Stimulated activated CD4-positive, alpha-beta T cell treated with anti-CD3 and anti-CD28 coated beads, TNF-alpha, amount 100 ng/mL, for 24 hours (primary cell): ENCODE results near the gene TOM1L2.
"Not testable (repeated sequence)": the region's sequence is repeated elsewhere in the genome, so short reads cannot be mapped to it uniquely, and the experiment has no call there.

Source experiments
- DNase-seq, 3 experiments: peaks; one replicate each; pipeline ENCODE4 v3.0.0-alpha.2; 2020; ENCODE audit warnings: low read depth in 3 of 3

Gene TOM1L2

GRCh38 chr17:17972126-17972951 is at the start of gene TOM1L2, which contains the start of gene DRC3:
TSS of gene TOM1L2 (minus strand) at chr17:17972400. CDS start at chr17:17972313, 87 bp downstream.
TSS of gene DRC3 (plus strand) at chr17:17972862. CDS start at chr17:17977599, 4,737 bp downstream.
- DNase-seq, result peak; percentile 100

- DNase-seq, result no peak
These were observed 49.2 kb upstream of the TOM1L2 start for GRCh38 chr17:18021372-18021771.

- no peak for DNase-seq
These were observed 48.8 kb upstream of the TOM1L2 start for GRCh38 chr17:18020971-18021370.

- no peak for DNase-seq
These were observed 47.6 kb upstream of the TOM1L2 start for GRCh38 chr17:18019838-18020154.

GRCh38 chr17:18018411-18018921 is 46.3 kb upstream of the TOM1L2 start:
- no peak for DNase-seq

GRCh38 chr17:18017958-18018357 is 45.8 kb upstream of the TOM1L2 start:
- no peak for DNase-seq

- no peak for DNase-seq
These were observed 44.2 kb upstream of the TOM1L2 start for GRCh38 chr17:18016426-18016825.

- no peak for DNase-seq
These were observed 43.4 kb upstream of the TOM1L2 start for GRCh38 chr17:18015593-18015992.

- no peak for DNase-seq
These were observed 41.8 kb upstream of the TOM1L2 start for GRCh38 chr17:18014006-18014405.

- no peak for DNase-seq
These were observed 39.1 kb upstream of the TOM1L2 start for GRCh38 chr17:18011286-18011685.

- DNase-seq, result no peak
These were observed 37.6 kb upstream of the TOM1L2 start for GRCh38 chr17:18009609-18010420.

- no peak for DNase-seq
These were observed 36.5 kb upstream of the TOM1L2 start for GRCh38 chr17:18008496-18009268.

- no peak for DNase-seq
These were observed 34.5 kb upstream of the TOM1L2 start for GRCh38 chr17:18006495-18007239.

- DNase-seq, result no peak
These were observed 33.3 kb upstream of the TOM1L2 start for GRCh38 chr17:18005496-18005895.

- DNase-seq, result no peak
These were observed 32.7 kb upstream of the TOM1L2 start for GRCh38 chr17:18004884-18005305.

GRCh38 chr17:18004345-18004744 is 32.1 kb upstream of the TOM1L2 start:
- DNase-seq, result no peak

GRCh38 chr17:18002171-18002570 is 30.0 kb upstream of the TOM1L2 start:
- DNase-seq, result no peak

GRCh38 chr17:18000030-18000408 is 27.8 kb upstream of the TOM1L2 start:
- no peak for DNase-seq

- no peak for DNase-seq
These were observed 27.3 kb upstream of the TOM1L2 start for GRCh38 chr17:17999364-18000029.

GRCh38 chr17:17998934-17999333 is 26.7 kb upstream of the TOM1L2 start:
- DNase-seq, result no peak

- DNase-seq, result not testable (repeated sequence)
These were observed 23.7 kb upstream of the TOM1L2 start for GRCh38 chr17:17995887-17996286.
